Activated CD8-positive, alpha-beta memory T cell treated with anti-CD3 and anti-CD28 coated beads, Interleukin-2, amount 50 U/mL, for 24 hours (primary cell): ENCODE results near the gene NCF4.

Source experiments
- DNase-seq: peaks from one replicate; pipeline ENCODE4 v3.0.0-alpha.2; 2020; ENCODE audit errors: extremely low read depth

NCF4 gene

DNA sequence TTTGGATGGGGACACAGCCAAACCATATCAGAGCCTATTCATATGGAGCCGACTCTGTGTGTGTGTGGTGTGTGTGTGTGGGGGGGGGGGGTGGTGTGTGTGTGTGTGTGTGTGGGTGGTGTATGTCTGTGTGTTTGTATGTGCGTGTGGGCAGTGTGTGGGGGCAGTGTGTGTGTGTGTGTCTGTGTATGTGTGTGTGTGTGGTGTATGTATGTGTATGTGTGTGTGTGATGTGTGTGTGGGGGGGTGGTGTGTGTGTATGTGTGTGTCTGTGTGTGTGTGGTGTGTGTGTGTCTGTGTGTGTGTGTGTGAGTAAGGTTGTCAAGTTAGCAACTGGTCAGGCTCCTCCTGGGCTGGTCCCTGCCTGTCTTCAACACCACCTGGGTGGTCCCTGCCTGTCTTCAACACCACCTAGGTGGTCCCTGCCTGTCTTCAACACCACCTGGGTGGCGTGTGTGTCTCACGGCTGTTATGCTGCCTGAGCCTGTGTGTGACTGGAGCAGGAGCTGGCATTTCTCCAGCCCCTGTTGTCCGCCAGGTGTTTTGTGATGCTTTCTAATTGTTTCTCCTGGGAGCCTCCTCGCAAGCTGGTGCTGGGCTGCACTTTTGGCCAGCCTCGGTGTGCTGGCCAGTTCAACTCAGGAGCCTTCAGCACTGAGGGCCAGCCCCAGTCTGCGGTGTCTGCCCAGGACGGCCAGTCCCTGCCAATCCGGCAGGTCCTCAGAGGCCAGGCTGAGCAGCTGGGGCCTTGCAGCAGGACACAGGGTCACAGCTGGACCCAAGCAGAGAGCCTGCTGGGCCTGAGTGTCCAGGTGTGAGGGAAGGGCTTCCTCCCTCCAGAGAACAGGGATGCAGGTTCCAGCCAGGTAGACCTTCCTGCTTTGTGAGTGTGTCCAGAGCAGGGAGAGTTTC lies 22.4 kb upstream of the NCF4 start:
- DNase-seq, result no peak

DNA sequence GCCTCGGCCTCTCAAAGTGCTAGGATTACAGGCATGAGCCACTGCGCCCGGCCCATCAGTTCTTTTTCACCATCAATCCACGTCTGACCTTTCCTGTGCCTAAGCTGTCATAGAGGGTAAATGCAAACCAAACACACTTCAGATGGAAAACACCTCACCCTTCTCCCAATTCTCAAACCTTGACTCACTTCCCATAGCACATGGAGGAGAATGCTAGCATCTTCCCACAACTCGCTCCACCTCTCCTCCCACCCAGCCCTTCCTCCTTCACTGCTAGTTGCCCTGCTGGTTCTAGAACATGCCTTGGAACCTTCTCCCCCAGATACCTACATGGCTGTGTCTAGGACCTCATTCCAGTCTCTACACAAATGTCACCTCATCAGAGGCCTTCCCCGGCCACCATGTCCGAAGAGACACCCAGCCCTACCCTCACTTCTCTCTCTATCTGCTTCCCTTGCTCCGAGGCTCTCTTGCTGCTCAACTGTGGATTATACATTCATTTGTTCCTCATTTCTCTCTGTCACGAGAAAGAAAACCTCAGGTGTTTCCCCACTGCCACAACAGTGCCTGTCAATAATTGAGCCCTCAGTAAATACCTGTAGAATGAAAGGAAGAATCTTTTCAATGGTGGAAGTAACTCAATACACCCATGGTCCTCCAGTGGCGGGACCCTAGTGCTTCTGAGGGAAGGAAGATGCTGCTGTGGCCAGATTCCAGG lies 21.3 kb upstream of the NCF4 start:
- no peak for DNase-seq

DNA sequence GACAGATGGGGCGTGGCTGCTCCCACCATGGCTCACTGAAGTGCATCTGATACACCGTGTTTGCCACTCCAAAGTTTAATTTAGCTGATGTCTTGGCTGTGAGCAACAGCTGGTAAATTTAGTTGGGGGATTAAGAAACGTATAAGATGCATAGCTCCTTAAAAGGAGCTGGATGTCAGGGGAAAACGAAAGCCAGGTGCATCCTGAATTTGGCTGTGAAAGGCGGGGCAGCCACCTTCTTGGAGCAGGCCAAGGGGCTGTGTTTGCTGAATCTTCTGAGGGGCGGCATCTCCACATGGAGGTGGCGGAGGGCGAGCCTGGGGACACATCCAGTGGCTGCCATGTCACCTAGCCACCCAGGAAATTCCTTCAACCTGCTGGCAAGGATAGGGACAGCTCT lies 20.7 kb upstream of the NCF4 start:
- no peak for DNase-seq

DNA sequence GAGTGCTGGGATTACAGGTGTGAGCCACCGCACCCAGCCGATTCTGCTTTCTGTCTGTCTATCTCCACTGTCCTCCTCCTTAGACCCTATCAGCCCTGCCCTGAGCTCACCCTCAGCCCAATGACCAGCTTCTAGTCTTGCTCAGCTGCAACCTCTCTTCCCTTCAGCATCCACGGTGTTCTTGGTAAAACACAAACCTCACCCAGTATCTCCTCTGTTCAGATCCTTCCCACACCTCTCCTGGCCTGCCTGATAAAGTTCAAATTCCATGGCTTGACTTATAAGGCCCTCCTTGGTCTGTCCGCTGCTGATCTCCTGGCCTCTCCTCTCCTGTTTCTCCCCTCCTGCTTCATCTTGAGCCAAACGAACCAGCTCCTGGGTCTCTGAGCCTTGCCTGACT lies 14.5 kb upstream of the NCF4 start:
- no peak for DNase-seq

DNA sequence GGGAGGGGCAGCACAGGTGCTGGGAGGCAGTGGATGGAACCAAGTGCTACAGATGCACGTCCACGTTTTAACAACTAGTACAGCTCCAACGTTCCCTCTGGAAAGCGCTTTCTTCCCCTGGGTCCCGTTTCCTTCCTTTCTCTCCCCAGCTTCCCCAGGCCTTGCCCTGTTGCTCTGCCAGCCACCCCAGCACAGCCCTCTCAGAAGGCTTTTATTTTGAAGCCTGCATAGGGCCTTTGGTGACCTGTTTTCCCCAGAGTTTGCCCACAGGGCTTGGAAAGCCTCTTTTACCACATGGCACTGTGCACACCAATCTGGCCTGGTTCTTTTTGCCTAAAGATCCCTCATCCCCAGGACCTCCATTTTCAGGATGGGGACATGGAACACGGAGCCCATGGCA lies 13.9 kb upstream of the NCF4 start:
- no peak for DNase-seq

DNA sequence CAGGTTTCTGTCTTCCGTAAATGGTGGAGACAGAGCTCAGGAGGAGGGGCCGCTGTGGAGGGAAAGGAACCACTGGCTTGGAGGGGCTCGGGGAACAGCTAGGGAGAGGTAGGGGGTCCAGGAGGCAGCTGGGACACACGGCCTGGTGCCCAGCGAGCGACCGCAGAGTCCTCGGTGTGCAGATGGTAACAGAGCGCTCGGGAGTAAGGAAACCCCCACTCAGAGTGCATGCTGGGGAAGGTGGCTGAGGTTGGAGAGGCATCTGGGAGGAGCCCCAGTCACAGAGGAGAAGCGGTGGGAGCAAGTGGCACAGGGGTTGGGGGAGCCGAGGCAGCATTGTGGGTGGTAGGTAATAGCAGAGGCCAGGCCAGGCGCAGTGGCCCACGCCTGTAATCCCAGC lies 10.8 kb upstream of the NCF4 start:
- no peak for DNase-seq

DNA sequence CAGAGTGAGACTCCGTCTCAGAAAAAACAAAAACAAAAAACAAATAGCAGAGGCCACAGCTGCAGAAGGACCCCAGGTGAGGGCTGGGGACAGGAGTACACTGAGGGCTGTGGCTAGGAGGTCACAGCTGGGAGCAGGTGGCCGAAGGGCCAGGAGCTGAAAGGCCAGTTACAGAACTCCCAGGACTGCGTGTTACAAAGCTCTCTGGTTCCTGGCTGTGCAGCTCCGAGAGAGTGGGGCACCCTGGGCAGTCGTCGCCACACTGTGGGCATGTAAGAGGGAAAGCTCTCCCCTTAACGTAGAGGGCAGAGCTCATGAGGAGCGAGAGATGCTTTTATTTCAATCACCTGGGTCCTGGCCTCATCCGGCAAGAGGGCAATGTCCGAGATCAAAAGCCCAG lies 10.1 kb upstream of the NCF4 start:
- no peak for DNase-seq

DNA sequence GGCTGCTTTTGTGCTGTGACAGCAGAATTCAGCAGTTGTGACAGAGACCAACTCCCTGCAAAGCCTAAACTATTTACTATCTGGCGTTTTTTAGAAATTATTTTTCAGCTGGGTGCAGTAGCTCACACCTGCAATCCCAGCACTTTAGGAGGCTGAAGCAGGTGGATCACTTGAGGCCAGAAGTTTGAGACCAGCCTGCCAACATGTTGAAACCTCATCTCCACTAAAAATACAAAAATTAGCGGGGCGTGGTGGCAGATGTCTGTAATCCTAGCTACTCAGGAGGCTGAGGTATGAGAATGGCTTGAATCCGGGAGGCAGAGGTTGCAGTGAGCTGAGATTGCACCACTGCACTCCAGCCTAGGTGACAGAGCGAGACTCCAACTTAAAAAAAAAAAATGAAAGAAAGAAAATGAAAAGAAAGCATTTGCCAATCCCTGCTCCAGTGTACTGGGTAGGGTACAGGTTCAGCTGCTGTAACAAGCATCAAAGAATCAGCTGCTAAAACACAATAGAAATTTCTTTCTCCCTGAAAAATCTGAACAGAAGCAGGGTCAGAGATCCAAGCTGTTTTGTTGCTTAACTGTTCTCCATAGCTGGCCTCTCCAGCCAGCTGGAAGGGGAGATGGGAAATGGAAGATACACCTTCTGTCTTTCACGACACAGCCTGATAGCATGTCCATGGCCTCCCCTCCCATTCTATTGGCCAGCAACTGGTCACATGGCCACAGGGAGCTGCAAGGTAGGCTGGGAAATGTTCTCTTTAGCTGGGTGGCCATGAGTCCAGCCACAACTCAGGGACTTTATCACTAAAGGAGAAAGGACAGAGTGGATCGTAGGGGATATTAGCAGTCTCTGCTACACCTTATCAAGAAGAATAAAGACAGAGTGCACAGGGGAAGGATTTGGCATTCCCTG lies 8.5 kb upstream of the NCF4 start:
- no peak for DNase-seq

DNA sequence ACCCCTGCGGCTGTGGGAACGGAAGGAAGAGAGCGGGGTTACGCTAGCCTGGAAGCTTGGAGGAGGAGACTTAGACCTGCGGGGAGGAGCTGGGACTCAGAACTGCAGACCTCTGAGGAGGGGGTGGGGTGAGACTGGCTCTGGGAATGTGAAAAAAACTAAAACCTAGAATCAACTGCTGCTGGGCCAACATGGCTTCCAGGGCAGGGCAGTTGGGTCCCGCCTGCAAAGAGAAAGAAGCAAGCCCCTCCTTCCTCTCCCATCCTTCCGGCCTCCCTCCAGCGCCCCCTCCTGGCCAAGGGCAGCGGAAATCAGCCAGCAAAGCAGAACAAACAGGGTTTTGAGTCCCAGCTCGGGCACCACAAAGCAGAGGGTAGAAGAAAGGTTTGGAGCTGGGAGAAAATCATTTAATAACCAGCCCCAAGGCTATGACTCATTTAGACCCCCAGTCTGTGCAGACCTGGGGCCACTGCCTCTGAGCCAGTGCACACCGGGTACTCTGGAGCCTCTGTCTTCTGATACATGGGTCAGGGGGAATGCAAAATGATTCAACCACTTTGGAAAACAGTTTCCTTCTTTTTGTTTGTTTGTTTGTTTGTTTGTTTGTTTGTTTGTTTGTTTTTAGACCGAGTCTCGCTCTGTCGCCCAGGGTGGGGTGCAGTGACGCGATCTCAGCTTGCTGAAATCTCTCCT lies 7.3 kb upstream of the NCF4 start:
- peak; percentile 74 for DNase-seq

DNA sequence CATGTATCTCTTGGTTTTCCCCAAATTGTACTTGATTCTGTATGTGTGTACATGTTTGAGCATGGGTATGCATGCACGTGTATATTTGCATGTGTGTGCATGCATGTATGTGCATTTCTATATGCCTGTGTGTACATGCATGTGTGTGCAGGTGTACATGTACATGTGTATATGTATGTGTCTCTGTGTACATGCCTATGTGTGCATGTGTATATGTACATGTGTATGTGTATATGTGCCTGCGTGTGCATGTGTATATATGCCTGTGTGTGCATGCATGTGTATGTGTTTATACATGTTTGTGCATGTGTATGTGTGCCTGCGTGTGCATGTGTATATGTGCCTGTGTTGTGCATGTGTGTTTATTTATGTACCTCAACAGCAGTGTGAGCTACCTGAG lies 5.3 kb upstream of the NCF4 start:
- DNase-seq, result no peak

DNA sequence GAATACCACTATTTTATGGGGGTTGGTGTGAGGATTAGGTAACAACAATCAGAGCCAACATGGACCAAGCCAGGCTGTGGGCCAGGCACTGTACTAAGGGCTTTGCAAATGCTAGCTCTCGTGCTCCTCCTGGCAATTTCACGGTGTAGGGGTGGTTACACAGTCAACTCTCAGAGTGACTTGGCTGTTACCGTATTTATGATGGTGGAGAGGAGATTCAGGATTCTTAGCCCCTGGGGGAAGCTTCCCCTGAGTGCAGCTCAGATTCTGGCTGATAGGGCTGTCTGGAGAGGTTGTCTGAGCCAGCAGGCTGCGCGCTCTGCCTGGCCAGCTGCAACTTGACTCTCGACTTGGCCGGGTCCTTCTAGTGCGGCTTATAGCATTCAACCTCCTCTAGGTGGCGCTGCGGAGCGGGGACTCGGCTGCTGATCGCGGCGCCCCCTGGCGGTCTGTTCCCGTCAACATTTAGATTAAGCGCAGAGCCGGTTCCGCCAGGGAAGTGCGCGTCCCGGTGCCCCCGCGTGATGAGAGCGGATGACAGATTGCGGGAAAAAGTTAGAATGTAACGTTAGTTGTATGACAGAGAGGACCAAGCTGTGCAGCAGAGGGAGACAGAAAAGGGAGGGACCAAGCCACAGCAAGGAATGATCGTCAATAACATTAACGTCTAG lies 4.5 kb upstream of the NCF4 start:
- DNase-seq, result peak; percentile 80

DNA sequence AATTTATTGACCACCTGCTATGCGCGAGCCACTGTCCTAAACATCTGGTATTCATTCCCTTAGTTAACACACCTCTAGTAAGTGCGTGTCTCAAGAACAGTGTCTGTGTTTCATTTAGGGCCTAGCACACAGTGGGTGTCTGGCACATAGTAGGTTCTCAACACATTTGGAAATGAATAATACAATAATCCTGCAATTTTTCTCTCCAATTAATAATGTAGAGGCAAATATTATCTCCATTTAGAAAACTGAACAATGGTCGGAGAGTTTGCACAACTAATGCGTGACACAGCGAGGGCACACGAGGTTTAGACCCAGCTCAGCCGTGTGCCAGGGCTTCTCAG lies 4.0 kb upstream of the NCF4 start:
- no peak for DNase-seq

DNA sequence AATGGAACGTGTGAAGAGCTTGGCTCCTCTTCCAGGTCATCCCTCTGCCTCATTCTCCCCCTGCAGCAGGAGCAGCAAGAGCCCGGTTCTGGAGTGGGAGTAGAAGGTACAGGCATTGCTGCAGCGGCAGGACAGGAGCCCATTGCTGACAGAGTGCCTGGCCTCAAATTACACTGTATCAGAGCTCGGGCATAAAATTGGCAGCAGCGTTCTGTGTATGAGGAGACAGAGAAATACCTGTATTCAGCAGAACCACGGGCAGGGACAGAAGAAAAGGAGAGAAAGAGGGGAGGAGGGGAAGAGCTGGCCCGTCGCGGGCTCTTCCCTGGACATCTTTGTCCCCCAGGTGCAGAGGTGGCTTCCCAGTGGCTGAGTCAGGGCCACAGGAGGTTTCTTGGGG lies 2.6 kb upstream of the NCF4 start:
- DNase-seq, result no peak

DNA sequence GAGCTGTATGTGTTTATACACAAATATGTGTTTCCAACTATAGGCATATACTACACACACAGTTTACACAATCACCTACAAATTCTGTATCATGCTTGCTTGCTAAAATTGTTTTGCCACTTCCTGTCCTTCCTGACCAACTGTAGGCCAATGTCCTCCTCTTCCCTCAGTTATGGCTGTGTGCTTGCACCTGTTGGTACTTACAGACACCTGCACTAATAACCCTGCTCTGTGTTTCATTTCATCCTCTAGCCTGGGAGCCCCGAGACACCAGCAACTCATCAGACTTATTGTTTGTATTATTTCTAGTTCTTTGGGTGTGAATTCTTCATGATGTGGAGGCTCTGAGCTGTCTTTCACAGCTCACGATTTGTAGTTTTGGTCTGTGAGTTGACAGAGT lies 1.8 kb upstream of the NCF4 start:
- no peak for DNase-seq

DNA sequence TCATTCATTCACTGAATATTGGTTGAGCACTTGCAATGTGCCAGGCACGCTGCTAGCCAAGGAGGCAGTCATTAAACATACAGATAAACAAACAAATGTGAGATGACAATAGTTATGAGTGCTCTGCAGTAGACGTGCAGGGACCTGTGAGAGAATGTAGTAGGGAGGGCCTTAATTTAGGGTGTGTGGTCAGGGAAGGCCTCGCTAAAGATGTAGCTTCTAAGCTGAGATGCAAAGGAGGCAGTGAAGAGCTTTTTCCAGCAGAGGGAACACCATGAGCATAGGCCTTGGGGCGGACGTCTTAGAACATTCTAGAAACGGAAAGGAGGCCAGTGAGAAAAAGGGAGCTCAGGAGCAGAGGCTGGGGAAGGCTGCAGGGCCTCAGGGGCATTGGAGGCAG lies 789 bp upstream of the NCF4 start:
- DNase-seq, result no peak

DNA sequence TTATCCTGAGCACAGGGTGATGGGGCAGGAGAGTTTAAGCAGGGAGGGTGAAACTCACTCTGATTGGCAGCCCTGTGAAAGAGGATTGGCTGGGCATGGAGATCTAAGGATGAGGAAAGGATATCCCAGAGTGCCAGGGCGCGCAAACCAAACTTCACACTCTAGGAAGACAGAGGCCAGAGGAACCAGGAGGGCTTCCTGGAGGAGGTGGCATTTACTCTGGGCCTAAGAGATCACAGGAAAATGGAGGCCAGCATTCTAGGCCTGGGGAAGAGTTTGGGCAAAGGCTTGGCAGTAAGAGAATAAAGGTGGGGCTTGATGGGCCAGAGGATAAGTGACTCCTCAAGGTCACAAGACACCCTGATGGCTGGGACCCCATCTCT lies 377 bp upstream of the NCF4 start:
- no peak for DNase-seq

DNA sequence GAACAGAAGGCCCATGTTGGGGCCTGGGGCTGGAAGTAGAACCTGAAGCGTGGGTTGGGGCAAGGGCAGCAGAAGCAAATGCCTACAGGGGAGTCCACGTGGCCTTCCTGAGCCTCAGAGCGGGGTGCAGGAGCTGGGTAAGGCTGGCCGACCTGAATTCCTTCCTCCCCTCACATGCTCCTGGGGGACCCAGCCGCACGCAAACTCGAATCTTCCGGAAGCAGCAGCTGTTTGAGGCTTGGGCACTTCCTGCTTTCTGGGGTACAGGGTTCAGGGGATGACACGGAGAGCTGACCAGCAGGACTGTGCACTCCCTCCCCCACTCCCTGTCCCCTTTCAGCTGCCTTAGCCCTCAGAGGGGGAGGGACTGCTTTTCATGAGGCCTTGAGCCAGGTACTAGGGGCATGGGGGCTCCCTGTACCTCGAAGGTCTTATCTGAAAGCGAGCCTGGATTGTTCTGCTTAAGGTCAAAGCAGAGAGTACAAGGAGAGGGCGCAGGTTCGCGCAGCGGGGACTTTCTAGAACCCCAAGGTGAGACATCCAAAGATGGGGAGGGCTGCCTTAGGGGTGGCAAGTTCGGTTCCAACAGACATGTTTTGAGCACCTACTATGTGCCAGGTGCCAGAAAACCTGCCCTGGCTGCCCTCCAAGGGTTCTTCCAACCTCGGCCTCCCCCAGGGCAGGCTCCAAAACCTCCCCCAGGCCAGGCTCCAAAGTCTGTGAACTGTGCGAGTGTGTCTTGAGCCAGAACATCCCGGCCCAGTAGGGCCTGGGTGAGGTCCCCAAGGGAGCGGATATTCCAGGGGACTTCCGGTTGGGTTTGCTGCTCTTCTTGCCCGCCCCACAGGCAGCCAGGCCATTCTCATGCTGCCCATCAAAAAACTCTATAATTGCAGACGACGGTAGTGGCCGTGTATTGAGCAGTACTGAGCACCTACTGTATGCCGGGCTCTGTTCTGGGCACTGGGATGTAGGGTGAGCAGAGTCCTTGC lies 1.7 kb downstream of the NCF4 start:
- DNase-seq, result no peak

DNA sequence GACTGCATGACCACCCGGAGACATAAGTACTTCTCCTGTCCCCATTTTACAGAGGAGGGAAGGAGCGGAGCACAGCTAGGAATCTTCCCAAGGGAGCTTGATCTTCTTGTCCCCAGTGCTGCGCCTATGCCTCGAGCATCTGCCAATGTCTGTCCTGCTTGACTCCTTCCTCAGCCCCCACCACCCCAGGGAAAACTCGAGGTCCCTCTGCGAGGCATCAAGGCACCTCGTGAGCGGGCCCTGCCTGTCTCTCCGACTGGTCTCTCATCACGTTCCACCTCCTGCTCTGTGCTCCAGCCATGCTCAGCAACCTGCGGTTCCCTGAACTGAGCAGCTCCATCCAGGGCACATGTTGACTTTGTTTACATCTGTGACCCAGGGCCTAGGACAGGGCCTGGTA lies 2.5 kb downstream of the NCF4 start:
- no peak for DNase-seq

DNA sequence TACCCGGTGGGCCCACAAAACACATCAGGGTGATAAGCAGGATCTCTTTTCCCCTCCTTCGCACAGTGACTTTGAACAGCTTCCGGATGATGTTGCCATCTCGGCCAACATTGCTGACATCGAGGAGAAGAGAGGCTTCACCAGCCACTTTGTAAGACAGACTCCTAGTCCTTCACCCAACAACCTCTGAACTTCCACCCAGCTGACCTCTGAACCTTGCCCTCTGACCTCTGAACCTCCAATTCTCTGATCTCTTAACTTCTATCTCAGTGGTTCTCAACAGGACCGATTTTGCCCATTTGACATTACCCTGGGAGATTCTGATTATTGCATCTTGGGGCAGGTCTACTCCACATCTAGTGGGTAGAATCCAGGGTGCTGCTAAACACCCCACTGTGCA lies 3.2 kb downstream of the NCF4 start:
- DNase-seq, result no peak
